Liver (tissue), 3 donors: ENCODE results near the gene SMYD2.

Experiments
- ATF3 ChIP-seq: IDR thresholded peaks from 2 replicates; pipeline ENCODE4 v1.6.1; 2016; ENCODE audit warnings: antibody characterized with exemption
- CTCF ChIP-seq: fragments of 150-350 bp; IDR thresholded peaks from 2 replicates; pipeline ENCODE4 v1.5.1; 2017; ENCODE audit warnings: improper control_type of control experiment, low read depth, low read length; ENCODE audit not compliant: missing input control
- FOXA1 ChIP-seq: IDR thresholded peaks from 2 replicates; pipeline ENCODE4 v1.6.1; 2016; ENCODE audit warnings: antibody characterized with exemption
- GABPA ChIP-seq, 2 donors: IDR thresholded peaks in 1 of 2; conservative IDR thresholded peaks in 1 of 2; 2 replicates each; pipeline ENCODE4 v1.6.1; 2016; ENCODE audit warnings: antibody characterized with exemption in 2 of 2, mild to moderate bottlenecking in 1 of 2, moderate library complexity in 1 of 2
- JUND ChIP-seq, 2 donors: IDR thresholded peaks; 2 replicates each; pipeline ENCODE4 v1.6.1; 2016; ENCODE audit warnings: antibody characterized with exemption in 2 of 2
- MAX ChIP-seq: IDR thresholded peaks from 2 replicates; pipeline ENCODE4 v1.6.1; 2016; ENCODE audit warnings: antibody characterized with exemption
- RAD21 ChIP-seq, 2 donors: IDR thresholded peaks; 2 replicates each; pipeline ENCODE4 v1.6.1; 2016; ENCODE audit warnings: antibody characterized with exemption in 2 of 2, mild to moderate bottlenecking in 2 of 2
- REST ChIP-seq: IDR thresholded peaks from 2 replicates; pipeline ENCODE4 v1.6.1; 2016; ENCODE audit warnings: antibody characterized with exemption, mild to moderate bottlenecking
- TAF1 ChIP-seq: conservative IDR thresholded peaks from 2 replicates; pipeline ENCODE4 v1.6.1; 2016; ENCODE audit warnings: antibody characterized with exemption, mild to moderate bottlenecking
- YY1 ChIP-seq: IDR thresholded peaks from 2 replicates; pipeline ENCODE4 v1.6.1; 2016; ENCODE audit warnings: antibody characterized with exemption, mild to moderate bottlenecking
- ZBTB33 ChIP-seq: IDR thresholded peaks from 2 replicates; pipeline ENCODE4 v1.6.1; 2016; ENCODE audit warnings: antibody characterized with exemption
- donor health status: healthy.
- donor health status: healthy.

- TF ChIP-seq CTCF: no peak
- no peak for TF ChIP-seq ZBTB33
- TF ChIP-seq ATF3: no peak
- TF ChIP-seq JUND (IDR thresholded peaks at IDR 0.05): no peak
- TF ChIP-seq FOXA1: no peak
- no peak for TF ChIP-seq REST
- no peak for TF ChIP-seq YY1
- TF ChIP-seq RAD21 (IDR thresholded peaks at IDR 0.05): no peak
- TF ChIP-seq MAX: no peak
- no peak for TF ChIP-seq GABPA (IDR thresholded peaks at IDR 0.05 in 1 of 2, conservative IDR thresholded peaks at IDR 0.05 in 1 of 2)
- TF ChIP-seq TAF1: no peak
These were observed 3.0 kb upstream of the SMYD2 start for GRCh38 chr1:214277704-214278635.
